ENCODE data around the gene IMPDH1.

IMPDH1 gene

GRCh38 chr7:128380483-128381106 is 29.2 kb downstream of the IMPDH1 start:
- TF ChIP-seq GLIS3 (CRISPR knock-in tag; IDR thresholded peaks at IDR 0.05), result no peak
- no peak for TF ChIP-seq SNAI2 (CRISPR knock-in tag; IDR thresholded peaks at IDR 0.05)
- no peak for TF ChIP-seq ISL1 (CRISPR knock-in tag; IDR thresholded peaks at IDR 0.05)
- no peak for TF ChIP-seq ZNF70 (CRISPR knock-in tag; IDR thresholded peaks at IDR 0.05)
- TF ChIP-seq OSR1 (CRISPR knock-in tag; IDR thresholded peaks at IDR 0.05), result no peak
- TF ChIP-seq PPARA (CRISPR knock-in tag; IDR thresholded peaks at IDR 0.05; ENCODE audit: borderline replicate concordance), result no peak
- TF ChIP-seq CSRNP3 (CRISPR knock-in tag; IDR thresholded peaks at IDR 0.05), result no peak
- TF ChIP-seq CREB5 (CRISPR knock-in tag; IDR thresholded peaks at IDR 0.05; ENCODE audit: low read depth), result no peak
- TF ChIP-seq RARB (CRISPR knock-in tag; IDR thresholded peaks at IDR 0.05), result no peak
- no peak for TF ChIP-seq BACH2 (CRISPR knock-in tag; IDR thresholded peaks at IDR 0.05; ENCODE audit: borderline replicate concordance)
- no peak for TF ChIP-seq TOX (CRISPR knock-in tag; IDR thresholded peaks at IDR 0.05; ENCODE audit: borderline replicate concordance)
- TF ChIP-seq TSHZ2 (CRISPR knock-in tag; IDR thresholded peaks at IDR 0.05), result no peak
- TF ChIP-seq PATZ1 (CRISPR knock-in tag; IDR thresholded peaks at IDR 0.05; ENCODE audit: borderline replicate concordance), result no peak
- no peak for TF ChIP-seq ZFP30 (CRISPR knock-in tag; IDR thresholded peaks at IDR 0.05)
- TF ChIP-seq TCF4 (CRISPR knock-in tag; IDR thresholded peaks at IDR 0.05; ENCODE audit: borderline replicate concordance), result no peak

GRCh38 chr7:128379900-128380479 is 29.8 kb downstream of the IMPDH1 start:
- no peak for ATAC-seq
- TF ChIP-seq PATZ1 (CRISPR knock-in tag; IDR thresholded peaks at IDR 0.05; ENCODE audit: borderline replicate concordance), result no peak
- TF ChIP-seq ZNF70 (CRISPR knock-in tag; IDR thresholded peaks at IDR 0.05), result no peak
- TF ChIP-seq TOX (CRISPR knock-in tag; IDR thresholded peaks at IDR 0.05; ENCODE audit: borderline replicate concordance), result no peak
- TF ChIP-seq ISL1 (CRISPR knock-in tag; IDR thresholded peaks at IDR 0.05), result no peak
- TF ChIP-seq ARNTL (CRISPR knock-in tag; IDR thresholded peaks at IDR 0.05; ENCODE audit: borderline replicate concordance, low read depth), result no peak
- TF ChIP-seq TSHZ2 (CRISPR knock-in tag; IDR thresholded peaks at IDR 0.05), result no peak
- TF ChIP-seq CREB5 (CRISPR knock-in tag; IDR thresholded peaks at IDR 0.05; ENCODE audit: low read depth), result no peak

More at GRCh38 chr7:128380483-128381106, 29.2 kb downstream of the IMPDH1 start:
- peak; percentile 7; the same call in 2 of the 3 replicates for ATAC-seq

Data from SK-N-SH treated with all-trans-retinoic acid at 6 μM for 48 hours (cell line).